GM18517 (cell line): ENCODE measurements around the gene LAMA2.

Source experiments
- ATAC-seq: cut with Tn5 transposase; IDR thresholded peaks from one replicate; pipeline ENCODE4 v1.9.1; 2021; ENCODE audit warnings: mild to moderate bottlenecking, moderate library complexity; ENCODE audit not compliant: unreplicated experiment

Gene LAMA2

GRCh38 chr6:129544892-129545612, 662.1 kb downstream of the LAMA2 start:
- no peak for ATAC-seq

GRCh38 chr6:129546702-129547101, 663.8 kb downstream of the LAMA2 start:
- no peak for ATAC-seq

- ATAC-seq = no peak
Observed at GRCh38 chr6:129551486-129551885, 668.5 kb downstream of the LAMA2 start.

- no peak for ATAC-seq
Observed at GRCh38 chr6:129552413-129552812, 669.5 kb downstream of the LAMA2 start.

GRCh38 chr6:129555206-129555832, 672.4 kb downstream of the LAMA2 start:
- ATAC-seq = no peak

GRCh38 chr6:129558248-129558647, 675.3 kb downstream of the LAMA2 start:
- ATAC-seq = no peak

- ATAC-seq = no peak
Observed at GRCh38 chr6:129565366-129565765, 682.4 kb downstream of the LAMA2 start.

- no peak for ATAC-seq
Observed at GRCh38 chr6:129565811-129566210, 682.9 kb downstream of the LAMA2 start.
